GM12878 (cell line): Measurements from ENCODE around the gene SYT3. TPM values are rescaled to one million over a fixed set of nuclear protein-coding genes. Genes with fewer than 3 reads are reported as not detected.

Experiments used
- ATAC-seq: fragments of 200-7000 bp; cut with Tn5 transposase; 3 replicates; pipeline ENCODE4 v1.9.1; 2020; ENCODE audit warnings: mild to moderate bottlenecking, moderate library complexity
- BruUV-seq: library from RNA; stranded (reverse); fragments of 400-500 nt; replicated peaks from 2 replicates; lab custom pipeline; 2021; lab: Mats Ljungman, UMichigan
- CTCF ChIA-PET: fragments of 300-600 bp; sonication (Branson Sonifier 250); formaldehyde crosslinking; extraction: SDS; loops from one replicate; lab custom pipeline; 2021; ENCODE audit warnings: inconsistent platforms; lab: Yijun Ruan, JAX
- POLR2A ChIA-PET: fragments of 350-600 bp; formaldehyde crosslinking; extraction: SDS; loops from one replicate; lab custom pipeline; 2021; ENCODE audit warnings: inconsistent platforms; lab: Charles Lee
- RAD21 ChIA-PET: fragments of 300-600 bp; sonication (Branson Sonifier 250); formaldehyde crosslinking; loops from one replicate; lab custom pipeline; 2023; ENCODE audit warnings: antibody characterized with exemption; ENCODE audit not compliant: unreplicated experiment; lab: Charles Lee
- SMC1A ChIA-PET: fragments of 300-600 bp; sonication (Branson Sonifier 250); formaldehyde crosslinking; loops from one replicate; lab custom pipeline; 2023; ENCODE audit not compliant: unreplicated experiment, uncharacterized antibody; lab: Charles Lee
- DNase-seq: peaks from one replicate; pipeline ENCODE4 v3.0.0-alpha.2; 2011; ENCODE audit warnings: low read depth, low spot score
- FAIRE-seq: peaks from 3 replicates; lab custom pipeline; 2011; peaks lifted over from hg19 to GRCh38; lab: Jason Lieb, UNC
- H2AFZ ChIP-seq: 2 replicates; pipeline ENCODE4 v1.6.0; 2011; ENCODE audit warnings: low read depth, low read length, control low read depth; ENCODE audit not compliant: control insufficient read depth
- H3K27ac ChIP-seq: 2 replicates; pipeline ENCODE4 v1.5.1; 2011; ENCODE audit warnings: control low read depth; ENCODE audit not compliant: control insufficient read depth, insufficient read depth
- H3K27me3 ChIP-seq, 2 experiments: replicated peaks in 1 of 2; 2 replicates each; pipeline versions ENCODE4 v1.6.0 to v1.6.1; 2011; ENCODE audit warnings: low read length in 1 of 2; ENCODE audit not compliant: control insufficient read depth in 2 of 2, insufficient read depth in 2 of 2
- H3K36me3 ChIP-seq, 2 experiments: 2 replicates each; pipeline ENCODE4 v1.5.1; 2011; ENCODE audit warnings: low read length in 1 of 2; ENCODE audit not compliant: control insufficient read depth in 2 of 2, insufficient read depth in 2 of 2
- H3K4me1 ChIP-seq: 2 replicates; pipeline ENCODE4 v1.6.1; 2011; ENCODE audit warnings: mild to moderate bottlenecking, low read length, moderate library complexity, mixed read lengths; ENCODE audit not compliant: control insufficient read depth, insufficient read depth
- H3K4me2 ChIP-seq: 2 replicates; pipeline ENCODE4 v1.6.0; 2011; ENCODE audit warnings: control low read depth; ENCODE audit not compliant: control insufficient read depth, insufficient read depth
- H3K4me3 ChIP-seq: fragments of 200-600 bp; sonication (generic); 2 replicates; pipeline ENCODE4 v1.5.1; 2016
- H3K79me2 ChIP-seq: 2 replicates; pipeline ENCODE4 v1.6.0; 2011; ENCODE audit warnings: low read length; ENCODE audit not compliant: control insufficient read depth, insufficient read depth
- H3K9ac ChIP-seq: 2 replicates; pipeline ENCODE4 v1.8.0; 2011; ENCODE audit warnings: low read length, control low read depth, mixed read lengths; ENCODE audit not compliant: control insufficient read depth, insufficient read depth
- H3K9me3 ChIP-seq: replicated peaks from 3 replicates; pipeline ENCODE4 v1.5.1; 2011; ENCODE audit warnings: mild to moderate bottlenecking, low read length; ENCODE audit not compliant: control insufficient read depth, insufficient read depth
- H4K20me1 ChIP-seq: 2 replicates; pipeline ENCODE4 v1.6.0; 2011; ENCODE audit not compliant: control insufficient read depth, insufficient read depth
- ATF7 ChIP-seq: fragments of 450-650 bp; IDR thresholded peaks from 2 replicates; pipeline ENCODE4 v1.6.1; 2016; ENCODE audit warnings: low read depth, mild to moderate bottlenecking
- CEBPZ ChIP-seq: fragments of 150-350 bp; IDR thresholded peaks from 2 replicates; pipeline ENCODE4 v1.6.1; 2016; ENCODE audit warnings: low read depth, low read length
- CHD1 ChIP-seq: IDR thresholded peaks from 2 replicates; pipeline ENCODE4 v1.6.1; 2012; ENCODE audit warnings: low read depth, low read length, improper control_type of control experiment
- HDAC6 ChIP-seq: fragments of 200-600 bp; sonication (generic); IDR thresholded peaks from one replicate; pipeline ENCODE4 v1.8.0; 2017; ENCODE audit warnings: antibody characterized with exemption; ENCODE audit not compliant: unreplicated experiment
- MYB ChIP-seq: fragments of 150-350 bp; IDR thresholded peaks from 2 replicates; pipeline ENCODE4 v1.6.1; 2014; ENCODE audit warnings: mild to moderate bottlenecking, low read depth, low read length, borderline replicate concordance
- POLR2AphosphoS2 ChIP-seq: IDR thresholded peaks from 2 replicates; pipeline ENCODE4 v1.6.1; 2011; ENCODE audit warnings: low read depth, mild to moderate bottlenecking, low read length, improper control_type of control experiment, moderate library complexity
- SMC3 ChIP-seq: IDR thresholded peaks from 2 replicates; pipeline ENCODE4 v1.6.1; 2011; ENCODE audit warnings: low read length, improper control_type of control experiment, borderline replicate concordance
- TBL1XR1 ChIP-seq: IDR thresholded peaks from 2 replicates; pipeline ENCODE4 v1.6.1; 2012; ENCODE audit warnings: low read depth, low read length, improper control_type of control experiment
- ZNF24 ChIP-seq: fragments of 450-650 bp; IDR thresholded peaks from 2 replicates; pipeline ENCODE4 v1.6.1; 2017; ENCODE audit warnings: antibody characterized with exemption, mild to moderate bottlenecking
- ZZZ3 ChIP-seq: IDR thresholded peaks from 2 replicates; pipeline ENCODE4 v1.6.1; 2011; ENCODE audit warnings: low read depth; ENCODE audit not compliant: control insufficient read depth, insufficient read length
- WGBS: methylation state at CpG from one replicate; pipeline ENCODE4 v1.1.6; 2016; ENCODE audit warnings: low lambda C conversion rate; ENCODE audit not compliant: insufficient replicate concordance, insufficient coverage; ENCODE audit errors: missing lambda C conversion rate; 5-methylcytosine and 5-hydroxymethylcytosine counted together
- in situ Hi-C: fragments of 300-500 bp; cut with MboI; formaldehyde crosslinking; loops from 9 replicates; pipeline ENCODE4 v1.14.3; 2018; ENCODE audit warnings: mixed read lengths
- intact Hi-C: fragments of 100-400 bp; cut with micrococcal nuclease; formaldehyde crosslinking; loops from one replicate; pipeline ENCODE4 v1.14.2; 2022; ENCODE audit not compliant: unreplicated experiment
- polyA plus RNA-seq, 11 experiments: library from polyadenylated mRNA; depleted of rRNA in 4 of 11; unstranded in 6 of 11; stranded (reverse) in 5 of 11; fragments of >200 nt; fragmentation: Nextera tagmentation in 4 of 11; fragmentation: Illumina TruSeq in 1 of 11; extraction: Ambion mirVana in 4 of 11; extraction: Trizol in 1 of 11; gene quantifications; 1 replicate in 1 of 11; 2 replicates in 10 of 11; pipeline versions ENCODE4 v1.2.1 to v1.2.3, GENCODE V29; 2011 to 2016; ENCODE audit warnings: inconsistent platforms in 2 of 11, missing spikeins in 2 of 11, low read depth in 1 of 11
- total RNA-seq, 4 experiments: library from RNA; depleted of rRNA in 3 of 4; stranded (reverse); fragments of >200 nt in 3 of 4; fragmentation: Illumina TruSeq in 1 of 4; extraction: Trizol in 1 of 4; gene quantifications; 2 replicates each; pipeline versions ENCODE4 v1.2.1 to v1.2.3, GENCODE V29; 2013 to 2021

The SYT3 gene
- total and polyA plus RNA-seq, 10 of the 15 experiments (the other 5 are each of a cell fraction or from before 2014, with no cell fraction given) = 0.05 to 0.18 TPM; not detected in 8

- DNase-seq = no peak
- RAD21 ChIA-PET = no interaction called here
- TF ChIP-seq CEBPZ (no peak), ZNF24 (no peak), SMC3 (no peak), MYB (no peak), POLR2AphosphoS2 (no peak), ATF7 (no peak), HDAC6 (no peak), ZZZ3 (no peak), CHD1 (no peak), TBL1XR1 (no peak)
- no peak overlapping the region for H3K4me3 ChIP-seq
- no peak overlapping the region for H3K27ac ChIP-seq
- intact Hi-C loops = no loop called here
- H3K36me3 ChIP-seq = no peaks in the 10 kb centered on the region
- in situ Hi-C loops = no loop called here
- CTCF ChIA-PET = no interaction called here
- H3K9ac ChIP-seq = no peak overlapping the region
- ATAC-seq = no peak
- H3K27me3 ChIP-seq = peaks cover 2 to 5% of the 10 kb centered on the region in 2 experiments; a peak in 3 of 4 replicates
- H3K79me2 ChIP-seq = no peaks in the 10 kb centered on the region
- H3K4me1 ChIP-seq = no peaks in the 10 kb centered on the region
- peaks cover 3% of the 10 kb centered on the region; the same call in 1 of the 3 replicates for H3K9me3 ChIP-seq
- no peaks in the 10 kb centered on the region for H4K20me1 ChIP-seq
- POLR2A ChIA-PET = no interaction called here
- H2AFZ ChIP-seq = no peak overlapping the region
- 16% methylated on average over 10 of the region's 10 CpGs for WGBS
- SMC1A ChIA-PET = no interaction called here
- FAIRE-seq = no peak
- BruUV-seq = no TSS peak
- no peak overlapping the region for H3K4me2 ChIP-seq
Observed at GRCh38 chr19:50638600-50638999, 1.1 kb downstream of the SYT3 start.
